GM13977 (cell line): ENCODE results near the gene PYHIN1.
A peak's percentile ranks its signal among the peaks of the same experiment; 100 is the strongest.

Source experiments
- DNase-seq: peaks from one replicate; pipeline ENCODE4 v3.0.0; 2012; ENCODE audit warnings: low spot score
- in situ Hi-C: fragments of 300-500 bp; cut with MboI; formaldehyde crosslinking; loops from one replicate; pipeline ENCODE4 v1.12.0; 2022; ENCODE audit warnings: low sequenced_read_pairs, low pct_unique_long_range_greater_than_20kb, mixed read lengths, inconsistent platforms; ENCODE audit not compliant: unreplicated experiment
- TF ChIP-seq, protein P1 (sequence below): IDR thresholded peaks from 2 replicates; pipeline ENCODE4 v1.5.1; 2012; ENCODE audit warnings: mild to moderate bottlenecking, control low read depth; ENCODE audit not compliant: insufficient read depth; ENCODE audit errors: extremely low read depth, missing control alignments

PYHIN1 gene

DNA sequence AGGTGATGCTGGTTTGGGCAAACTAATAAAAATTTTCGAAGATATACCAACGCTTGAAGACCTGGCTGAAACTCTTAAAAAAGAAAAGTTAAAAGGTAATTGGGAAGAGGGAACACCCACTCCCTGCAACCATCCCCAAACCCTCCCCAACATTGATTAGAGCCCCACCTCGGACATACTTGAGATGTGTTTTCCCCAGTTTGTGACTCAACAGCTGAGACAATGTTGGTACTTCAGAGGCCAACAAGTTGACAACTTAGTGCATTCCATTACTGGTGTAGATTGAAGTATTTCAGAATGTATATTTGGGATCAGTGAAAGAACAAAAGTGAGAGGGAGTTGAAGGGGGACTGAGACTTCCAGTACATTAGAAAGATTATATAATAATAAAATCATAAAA, 83.5 kb downstream of the PYHIN1 start:
- in situ Hi-C loops, result loop anchor here (10.0 to 25.0 kb wide), 2 partner anchors 50 to 828 kb away; partner anchors contain the start of gene CD1D
- DNase-seq, result no peak
- TF ChIP-seq, protein P1, sequence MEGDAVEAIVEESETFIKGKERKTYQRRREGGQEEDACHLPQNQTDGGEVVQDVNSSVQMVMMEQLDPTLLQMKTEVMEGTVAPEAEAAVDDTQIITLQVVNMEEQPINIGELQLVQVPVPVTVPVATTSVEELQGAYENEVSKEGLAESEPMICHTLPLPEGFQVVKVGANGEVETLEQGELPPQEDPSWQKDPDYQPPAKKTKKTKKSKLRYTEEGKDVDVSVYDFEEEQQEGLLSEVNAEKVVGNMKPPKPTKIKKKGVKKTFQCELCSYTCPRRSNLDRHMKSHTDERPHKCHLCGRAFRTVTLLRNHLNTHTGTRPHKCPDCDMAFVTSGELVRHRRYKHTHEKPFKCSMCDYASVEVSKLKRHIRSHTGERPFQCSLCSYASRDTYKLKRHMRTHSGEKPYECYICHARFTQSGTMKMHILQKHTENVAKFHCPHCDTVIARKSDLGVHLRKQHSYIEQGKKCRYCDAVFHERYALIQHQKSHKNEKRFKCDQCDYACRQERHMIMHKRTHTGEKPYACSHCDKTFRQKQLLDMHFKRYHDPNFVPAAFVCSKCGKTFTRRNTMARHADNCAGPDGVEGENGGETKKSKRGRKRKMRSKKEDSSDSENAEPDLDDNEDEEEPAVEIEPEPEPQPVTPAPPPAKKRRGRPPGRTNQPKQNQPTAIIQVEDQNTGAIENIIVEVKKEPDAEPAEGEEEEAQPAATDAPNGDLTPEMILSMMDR, result no peak

DNA sequence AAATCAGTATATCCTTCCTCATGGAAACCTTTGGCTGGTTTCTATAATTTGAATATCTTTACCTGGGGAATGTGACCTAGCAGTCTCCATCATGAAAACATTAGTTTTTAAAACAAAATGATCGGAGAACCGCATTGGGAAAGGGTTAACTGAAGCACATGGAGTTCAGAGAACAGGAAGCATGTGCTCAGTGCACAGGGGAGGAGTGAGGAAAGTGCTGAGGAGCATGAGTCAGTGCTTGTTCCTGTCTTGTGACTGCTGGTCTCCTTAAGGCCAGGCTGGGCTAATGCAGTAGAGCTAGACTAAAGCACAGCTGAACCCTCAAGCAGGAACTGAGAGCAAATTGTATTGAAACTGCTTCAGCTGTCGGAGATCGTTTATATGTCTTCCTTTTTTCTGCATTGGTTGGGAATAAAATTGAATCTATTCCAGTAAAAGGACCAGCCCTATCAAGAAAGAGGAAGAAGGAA, 84.1 kb downstream of the PYHIN1 start:
- TF ChIP-seq, protein P1, result no peak
- DNase-seq, result peak; percentile 38
- in situ Hi-C loops, result loop anchor here (10.0 to 25.0 kb wide), 2 partner anchors 49 to 828 kb away; partner anchors contain the start of gene CD1D

DNA sequence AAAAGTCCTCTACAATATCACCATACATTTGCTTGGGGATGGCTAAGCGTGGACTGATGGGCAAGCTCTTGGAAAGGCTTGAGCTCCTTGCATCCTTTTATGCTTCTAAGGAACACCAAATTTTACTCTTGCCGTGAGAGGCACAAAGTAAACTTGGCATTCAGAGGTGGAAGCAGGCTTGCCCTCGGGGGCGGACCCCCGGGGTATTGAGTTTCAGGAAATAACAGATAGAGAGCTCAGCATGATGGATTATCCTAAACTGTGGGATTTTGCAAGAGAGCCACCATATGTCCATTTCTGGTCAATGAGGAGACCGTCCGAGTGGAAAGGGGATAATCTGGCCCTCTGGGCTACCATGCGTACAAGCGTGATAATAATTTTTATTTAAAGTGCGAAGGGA, 92.4 kb downstream of the PYHIN1 start:
- TF ChIP-seq, protein P1, result no peak
- DNase-seq, result no peak

DNA sequence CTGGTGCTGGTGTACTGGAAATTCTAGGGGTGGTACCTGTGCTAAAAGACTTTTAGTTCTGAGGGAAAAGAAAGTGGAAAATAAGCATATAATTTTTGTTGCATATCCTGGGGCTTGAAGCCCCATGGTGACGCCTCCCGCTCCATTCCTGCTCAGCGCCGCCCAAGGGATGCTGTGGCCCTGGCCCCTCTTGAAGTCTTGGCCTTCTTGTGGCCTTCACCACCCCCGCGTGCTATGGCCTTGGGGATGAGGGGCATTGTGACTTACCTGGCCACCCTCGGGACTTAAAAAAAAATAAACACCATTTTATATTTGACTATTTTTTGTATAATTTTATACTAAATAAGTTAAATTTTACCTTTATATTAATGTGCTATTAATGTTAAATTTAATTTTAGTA, 93.7 kb downstream of the PYHIN1 start:
- in situ Hi-C loops, result no loop called here

More for the DNA sequence above, 92.4 kb downstream of the PYHIN1 start:
- in situ Hi-C loops, result loop anchor here (25.0 kb wide), 1 partner anchor 836 kb away; the partner anchor contains the start of gene CD1D

More for the DNA sequence above, 93.7 kb downstream of the PYHIN1 start:
- TF ChIP-seq, protein P1, result no peak
- DNase-seq, result no peak
